Glomerular endothelial cell (primary cell): ENCODE results near the gene ERN1. TPM values are rescaled to one million over a fixed set of nuclear protein-coding genes. Genes with fewer than 3 reads are reported as not detected.

Source experiments
- DNase-seq: peaks from one replicate; pipeline ENCODE4 v3.0.0-alpha.2; 2011; ENCODE audit warnings: low read depth, low spot score; ENCODE audit errors: extremely low read depth
- total RNA-seq: library from RNA; depleted of rRNA; stranded (reverse); fragments of >200 nt; gene quantifications from 2 replicates; pipeline ENCODE4 v1.2.3, GENCODE V29; 2015

The ERN1 gene
- total RNA-seq, 1 donor from 2014 or later, result 19.5 TPM

GRCh38 chr17:64158831-64159590 is 29.1 kb upstream of the ERN1 start:
- DNase-seq, result no peak

- no peak for DNase-seq
Observed at GRCh38 chr17:64158406-64158805, 28.5 kb upstream of the ERN1 start.

- no peak for DNase-seq
Observed at GRCh38 chr17:64157669-64158180, 27.8 kb upstream of the ERN1 start.

GRCh38 chr17:64156670-64157069 is 26.7 kb upstream of the ERN1 start:
- DNase-seq, result no peak

GRCh38 chr17:64155751-64156544 is 26.0 kb upstream of the ERN1 start:
- DNase-seq, result no peak

GRCh38 chr17:64155129-64155528 is 25.2 kb upstream of the ERN1 start:
- no peak for DNase-seq

GRCh38 chr17:64154717-64155116 is 24.8 kb upstream of the ERN1 start:
- no peak for DNase-seq

- no peak for DNase-seq
Observed at GRCh38 chr17:64154313-64154695, 24.4 kb upstream of the ERN1 start.

- DNase-seq, result no peak
Observed at GRCh38 chr17:64153565-64154312, 23.8 kb upstream of the ERN1 start.

GRCh38 chr17:64152428-64153125 is 22.6 kb upstream of the ERN1 start:
- DNase-seq, result no peak

GRCh38 chr17:64151016-64151368 is 21.0 kb upstream of the ERN1 start:
- DNase-seq, result no peak

- no peak for DNase-seq
Observed at GRCh38 chr17:64150237-64151015, 20.5 kb upstream of the ERN1 start.

- DNase-seq, result no peak
Observed at GRCh38 chr17:64149196-64149595, 19.3 kb upstream of the ERN1 start.

GRCh38 chr17:64148699-64149098 is 18.8 kb upstream of the ERN1 start:
- DNase-seq, result no peak

GRCh38 chr17:64148017-64148631 is 18.2 kb upstream of the ERN1 start:
- DNase-seq, result no peak

- DNase-seq, result no peak
Observed at GRCh38 chr17:64147110-64148016, 17.4 kb upstream of the ERN1 start.

- DNase-seq, result no peak
Observed at GRCh38 chr17:64146418-64147109, 16.6 kb upstream of the ERN1 start.
